MM.1S (cell line): ENCODE measurements around the gene CEACAM16.

ENCODE experiments used
- EZH2 ChIP-seq: fragments of 300-600 bp; sonication (generic); optimal IDR thresholded peaks from 2 replicates; pipeline ENCODE3; 2017; ENCODE audit warnings: low read depth, mild to moderate bottlenecking, antibody characterized with exemption, low read length, mixed read lengths
- EZH2phosphoT487 ChIP-seq: fragments of 300-600 bp; sonication (generic); IDR thresholded peaks from 2 replicates; pipeline ENCODE4 v1.6.1; 2018; ENCODE audit warnings: antibody characterized with exemption, low read length
- TF ChIP-seq, protein P1 (sequence below): fragments of 300-600 bp; sonication (generic); IDR thresholded peaks from 2 replicates; pipeline ENCODE4 v1.5.1; 2016; ENCODE audit warnings: antibody characterized with exemption, low read length, mixed read lengths

DNA sequence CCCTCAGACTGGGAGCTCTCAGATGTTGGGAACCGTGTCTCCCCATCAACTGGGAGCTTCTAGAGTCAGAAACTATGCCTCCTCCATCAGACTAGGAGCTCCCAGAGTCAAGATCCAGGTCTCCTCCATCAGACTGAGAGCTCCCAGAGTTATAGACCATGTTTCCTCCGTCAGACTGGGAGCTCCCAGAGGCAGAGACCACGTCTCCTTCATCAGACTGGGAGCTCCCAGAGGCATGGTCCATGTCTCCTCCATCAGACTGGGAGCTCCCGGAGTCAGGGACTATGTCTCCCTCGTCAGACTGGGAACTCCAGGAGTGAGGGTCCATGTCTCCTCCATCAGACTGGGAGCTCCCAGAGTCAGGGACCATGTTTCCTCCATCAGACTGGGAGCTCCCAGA lies 10.0 kb downstream of the CEACAM16 start:
- TF ChIP-seq, protein P1, sequence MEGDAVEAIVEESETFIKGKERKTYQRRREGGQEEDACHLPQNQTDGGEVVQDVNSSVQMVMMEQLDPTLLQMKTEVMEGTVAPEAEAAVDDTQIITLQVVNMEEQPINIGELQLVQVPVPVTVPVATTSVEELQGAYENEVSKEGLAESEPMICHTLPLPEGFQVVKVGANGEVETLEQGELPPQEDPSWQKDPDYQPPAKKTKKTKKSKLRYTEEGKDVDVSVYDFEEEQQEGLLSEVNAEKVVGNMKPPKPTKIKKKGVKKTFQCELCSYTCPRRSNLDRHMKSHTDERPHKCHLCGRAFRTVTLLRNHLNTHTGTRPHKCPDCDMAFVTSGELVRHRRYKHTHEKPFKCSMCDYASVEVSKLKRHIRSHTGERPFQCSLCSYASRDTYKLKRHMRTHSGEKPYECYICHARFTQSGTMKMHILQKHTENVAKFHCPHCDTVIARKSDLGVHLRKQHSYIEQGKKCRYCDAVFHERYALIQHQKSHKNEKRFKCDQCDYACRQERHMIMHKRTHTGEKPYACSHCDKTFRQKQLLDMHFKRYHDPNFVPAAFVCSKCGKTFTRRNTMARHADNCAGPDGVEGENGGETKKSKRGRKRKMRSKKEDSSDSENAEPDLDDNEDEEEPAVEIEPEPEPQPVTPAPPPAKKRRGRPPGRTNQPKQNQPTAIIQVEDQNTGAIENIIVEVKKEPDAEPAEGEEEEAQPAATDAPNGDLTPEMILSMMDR: no peak
- no peak for TF ChIP-seq EZH2
- no peak for TF ChIP-seq EZH2phosphoT487
